ENCODE measurements around the gene CEP85. TPM values are rescaled to one million over a fixed set of nuclear protein-coding genes. Genes with fewer than 3 reads are reported as not detected.
"Not testable (repeated sequence)": the region's sequence is repeated elsewhere in the genome, so short reads cannot be mapped to it uniquely, and the experiment has no call there.

CEP85 gene
- total RNA-seq, 5 donors from 2014 or later (not counting 1 experiment from before 2014, with no cell fraction given): 14.2 to 28.5 (median 20.7) TPM

GRCh38 chr1:26220199-26220912, 13.6 kb upstream of the CEP85 start:
- H3K9me3 ChIP-seq: no peaks in the 10 kb centered on the region
- no peaks in the 10 kb centered on the region for H3K36me3 ChIP-seq (ENCODE audit: control insufficient read depth in 2 of 2, extremely low read depth in 1 of 2, insufficient read depth in 1 of 2, low read length in 1 of 2)
- peaks cover 1 to 6% of the 10 kb centered on the region in 2 experiments for H3K4me1 ChIP-seq (ENCODE audit: control insufficient read depth in 1 of 2, extremely low read depth in 1 of 2, insufficient read depth in 2 of 2, low read length in 2 of 2)
- Mint-ChIP-seq H3K4me3 (no peak overlapping the region), H3K36me3 (no peaks in the 10 kb centered on the region), H3K4me1 (peaks cover under 1 to 3% (median under 1%) of the 10 kb centered on the region in 3 donors), H3K27me3 (peaks cover 0 to 5% of the 10 kb centered on the region in 2 donors), H3K9me3 (no peaks in the 10 kb centered on the region), H3K27ac (peak overlapping the region in 1 of 2 donors; percentile 43)
- 80% methylated on average over 22 of the region's 27 CpGs for whole genome bisulfite sequencing (ENCODE audit: insufficient coverage)
- no peak for ATAC-seq (replicated peaks in 1 of 4)
- H3K4me3 ChIP-seq (ENCODE audit: control insufficient read depth in 1 of 2, extremely low read depth in 1 of 2, low read length in 1 of 2): no peak overlapping the region
- no peak overlapping the region for H3K27ac ChIP-seq (ENCODE audit: low read length)
- DNase-seq: no peak
- ChIA-PET CTCF (no interaction called here), POLR2A (no interaction called here)
- peaks cover 0 to 30% of the 10 kb centered on the region in 2 experiments for H3K27me3 ChIP-seq (replicated peaks in 1 of 2; ENCODE audit: control insufficient read depth in 2 of 2, extremely low read depth in 1 of 2, insufficient read depth in 2 of 2, low read length in 1 of 2)

GRCh38 chr1:26221094-26221493, 12.9 kb upstream of the CEP85 start:
- H3K9me3 ChIP-seq: no peaks in the 10 kb centered on the region
- peaks cover 7 to 10% (median 8%) of the 10 kb centered on the region in 3 donors for H3K4me1 Mint-ChIP-seq
- H3K27ac Mint-ChIP-seq: no peak overlapping the region
- ATAC-seq (replicated peaks in 1 of 4): no peak
- no peaks in the 10 kb centered on the region for H3K36me3 Mint-ChIP-seq
- H3K9me3 Mint-ChIP-seq: no peaks in the 10 kb centered on the region
- ChIA-PET CTCF (no interaction called here), POLR2A (no interaction called here)
- H3K27me3 Mint-ChIP-seq: peaks cover 6 to 12% of the 10 kb centered on the region in 2 donors
- H3K27me3 ChIP-seq (replicated peaks in 1 of 2; ENCODE audit: control insufficient read depth in 2 of 2, extremely low read depth in 1 of 2, insufficient read depth in 2 of 2, low read length in 1 of 2): peaks cover 0 to 37% of the 10 kb centered on the region in 2 experiments
- DNase-seq: no peak
- peaks cover 4 to 12% of the 10 kb centered on the region in 2 experiments for H3K4me1 ChIP-seq (ENCODE audit: control insufficient read depth in 1 of 2, extremely low read depth in 1 of 2, insufficient read depth in 2 of 2, low read length in 2 of 2)
- H3K27ac ChIP-seq (ENCODE audit: low read length): no peak overlapping the region
- no peak overlapping the region for H3K4me3 Mint-ChIP-seq
- WGBS (ENCODE audit: insufficient coverage): 100% methylated on average over 1 of the region's 2 CpGs
- no peaks in the 10 kb centered on the region for H3K36me3 ChIP-seq (ENCODE audit: control insufficient read depth in 2 of 2, extremely low read depth in 1 of 2, insufficient read depth in 1 of 2, low read length in 1 of 2)
- H3K4me3 ChIP-seq (ENCODE audit: control insufficient read depth in 1 of 2, extremely low read depth in 1 of 2, low read length in 1 of 2): no peak overlapping the region

- peak overlapping the region in 1 of 3 donors; percentile 68 for H3K4me3 Mint-ChIP-seq
- ATAC-seq (replicated peaks in 1 of 4): no peak
- H3K9me3 Mint-ChIP-seq: no peaks in the 10 kb centered on the region
- peaks cover 4 to 12% of the 10 kb centered on the region in 2 experiments for H3K4me1 ChIP-seq (ENCODE audit: control insufficient read depth in 1 of 2, extremely low read depth in 1 of 2, insufficient read depth in 2 of 2, low read length in 2 of 2)
- no CpG with 5 or more reads among the region's 7 CpGs for WGBS (ENCODE audit: insufficient coverage)
- H3K27me3 Mint-ChIP-seq: peaks cover 9 to 19% of the 10 kb centered on the region in 2 donors
- ChIA-PET POLR2A (no interaction called here), CTCF (no interaction called here)
- no peaks in the 10 kb centered on the region for H3K36me3 Mint-ChIP-seq
- H3K4me3 ChIP-seq (ENCODE audit: control insufficient read depth in 1 of 2, extremely low read depth in 1 of 2, low read length in 1 of 2): no peak overlapping the region
- peaks cover 10 to 14% (median 12%) of the 10 kb centered on the region in 3 donors for H3K4me1 Mint-ChIP-seq
- H3K27ac Mint-ChIP-seq: no peak overlapping the region
- H3K9me3 ChIP-seq: no peaks in the 10 kb centered on the region
- peaks cover 2 to 49% of the 10 kb centered on the region in 2 experiments for H3K27me3 ChIP-seq (replicated peaks in 1 of 2; ENCODE audit: control insufficient read depth in 2 of 2, extremely low read depth in 1 of 2, insufficient read depth in 2 of 2, low read length in 1 of 2)
- H3K27ac ChIP-seq (ENCODE audit: low read length): no peak overlapping the region
- H3K36me3 ChIP-seq (ENCODE audit: control insufficient read depth in 2 of 2, extremely low read depth in 1 of 2, insufficient read depth in 1 of 2, low read length in 1 of 2): no peaks in the 10 kb centered on the region
- no peak for DNase-seq
Measured at GRCh38 chr1:26224606-26225005, 9.4 kb upstream of the CEP85 start.

GRCh38 chr1:26225033-26225831, 8.8 kb upstream of the CEP85 start:
- no peak overlapping the region for H3K27ac Mint-ChIP-seq
- ChIA-PET POLR2A (no interaction called here), CTCF (no interaction called here)
- DNase-seq (peak in 23 of 35 experiments; percentile 6 to 52 (median 32)), ATAC-seq (replicated peaks in 1 of 4) (peak; percentile 69 to 86 (median 79))
- Histone ChIP-seq H3K36me3 (ENCODE audit: control insufficient read depth in 2 of 2, extremely low read depth in 1 of 2, insufficient read depth in 1 of 2, low read length in 1 of 2) (no peaks in the 10 kb centered on the region), H3K9me3 (no peaks in the 10 kb centered on the region), H3K27ac (ENCODE audit: low read length) (no peak overlapping the region), H3K4me1 (ENCODE audit: control insufficient read depth in 1 of 2, extremely low read depth in 1 of 2, insufficient read depth in 2 of 2, low read length in 2 of 2) (peaks cover 4 to 12% of the 10 kb centered on the region in 2 experiments), H3K27me3 (replicated peaks in 1 of 2; ENCODE audit: control insufficient read depth in 2 of 2, extremely low read depth in 1 of 2, insufficient read depth in 2 of 2, low read length in 1 of 2) (peaks cover 2 to 44% of the 10 kb centered on the region in 2 experiments), H3K4me3 (ENCODE audit: control insufficient read depth in 1 of 2, extremely low read depth in 1 of 2, low read length in 1 of 2) (peak overlapping the region; percentile 32 to 47)
- H3K4me3 Mint-ChIP-seq: peak overlapping the region; percentile 68 to 73 (median 69)
- no peaks in the 10 kb centered on the region for H3K36me3 Mint-ChIP-seq
- peaks cover 9 to 19% of the 10 kb centered on the region in 2 donors for H3K27me3 Mint-ChIP-seq
- H3K9me3 Mint-ChIP-seq: no peaks in the 10 kb centered on the region
- 24% methylated on average over 48 of the region's 50 CpGs for WGBS (ENCODE audit: insufficient coverage)
- H3K4me1 Mint-ChIP-seq: peaks cover 10 to 14% (median 12%) of the 10 kb centered on the region in 3 donors

GRCh38 chr1:26230682-26231081, 3.3 kb upstream of the CEP85 start:
- ATAC-seq (replicated peaks in 1 of 4); H3K4me3 ChIP-seq (ENCODE audit: control insufficient read depth in 1 of 2, extremely low read depth in 1 of 2, low read length in 1 of 2); H3K36me3 Mint-ChIP-seq; H3K9me3 Mint-ChIP-seq; H3K9me3 ChIP-seq; DNase-seq; H3K27ac Mint-ChIP-seq; POLR2A ChIA-PET; H3K4me3 Mint-ChIP-seq; H3K27ac ChIP-seq (ENCODE audit: low read length); H3K36me3 ChIP-seq (ENCODE audit: control insufficient read depth in 2 of 2, extremely low read depth in 1 of 2, insufficient read depth in 1 of 2, low read length in 1 of 2): not testable (repeated sequence)
- Mint-ChIP-seq H3K4me1 (peaks cover 18 to 27% (median 22%) of the 10 kb centered on the region in 3 donors), H3K27me3 (peaks cover 7 to 11% of the 10 kb centered on the region in 2 donors)
- H3K4me1 ChIP-seq (ENCODE audit: control insufficient read depth in 1 of 2, extremely low read depth in 1 of 2, insufficient read depth in 2 of 2, low read length in 2 of 2): peaks cover 7 to 18% of the 10 kb centered on the region in 2 experiments
- WGBS (ENCODE audit: insufficient coverage): no CpG with 5 or more reads among the region's 2 CpGs
- CTCF ChIA-PET: interaction anchor here in 1 of 2 donors (0.6 kb wide), 1 partner anchor 1860 kb away, joined by 5 read pairs; no protein-coding TSS in a partner anchor
- H3K27me3 ChIP-seq (replicated peaks in 1 of 2; ENCODE audit: control insufficient read depth in 2 of 2, extremely low read depth in 1 of 2, insufficient read depth in 2 of 2, low read length in 1 of 2): peaks cover 2 to 16% of the 10 kb centered on the region in 2 experiments

- Histone ChIP-seq H3K27ac (ENCODE audit: low read length) (peak overlapping the region; percentile 79), H3K4me3 (ENCODE audit: control insufficient read depth in 1 of 2, extremely low read depth in 1 of 2, low read length in 1 of 2) (peak overlapping the region; percentile 87 to 96), H3K9me3 (no peaks in the 10 kb centered on the region), H3K27me3 (replicated peaks in 1 of 2; ENCODE audit: control insufficient read depth in 2 of 2, extremely low read depth in 1 of 2, insufficient read depth in 2 of 2, low read length in 1 of 2) (no peaks in the 10 kb centered on the region), H3K36me3 (ENCODE audit: control insufficient read depth in 2 of 2, extremely low read depth in 1 of 2, insufficient read depth in 1 of 2, low read length in 1 of 2) (no peaks in the 10 kb centered on the region), H3K4me1 (ENCODE audit: control insufficient read depth in 1 of 2, extremely low read depth in 1 of 2, insufficient read depth in 2 of 2, low read length in 2 of 2) (peaks cover 16 to 17% of the 10 kb centered on the region in 2 experiments)
- H3K4me3 Mint-ChIP-seq: peak overlapping the region; percentile 94 to 99 (median 99)
- WGBS (ENCODE audit: insufficient coverage): under 1% methylated on average over 19 of the region's 30 CpGs
- CTCF ChIA-PET: interaction anchor here (0.6 to 3.1 kb wide), 31 partner anchors 27 to 1741 kb away, joined by 3 to 23 read pairs (median 4); partner anchors contain the start of genes ZNF593 (in 2 of the 2) and DHDDS (in 1 of the 2)
- peaks cover 6% of the 10 kb centered on the region for H3K36me3 Mint-ChIP-seq
- peak overlapping the region; percentile 96 for H3K27ac Mint-ChIP-seq
- no peaks in the 10 kb centered on the region for H3K9me3 Mint-ChIP-seq
- no peak for ATAC-seq (replicated peaks in 1 of 4)
- POLR2A ChIA-PET: interaction anchor here in 1 of 2 donors (0.5 kb wide), 2 partner anchors 156 to 933 kb away, joined by 6 read pairs; no protein-coding TSS in a partner anchor
- peaks cover 33 to 41% (median 39%) of the 10 kb centered on the region in 3 donors for H3K4me1 Mint-ChIP-seq
- H3K27me3 Mint-ChIP-seq: no peaks in the 10 kb centered on the region
- DNase-seq: peak in 11 of 35 experiments; percentile 1 to 48 (median 5)
Measured at GRCh38 chr1:26234644-26235370, 807 bp downstream of the CEP85 start.

All from T-cell (primary cell).